H9 (cell line): Measurements from ENCODE around the gene CEP192. TPM values are rescaled to one million over a fixed set of nuclear protein-coding genes. Genes with fewer than 3 reads are reported as not detected.

Experiments used
- DNase-seq: peaks from one replicate; pipeline ENCODE4 v3.0.0-alpha.2; 2017
- H2AFZ ChIP-seq: one replicate; pipeline ENCODE4 v1.6.1; 2013; ENCODE audit warnings: mild to moderate bottlenecking, low read length, control low read depth, moderate library complexity
- H2AK5ac ChIP-seq: 2 replicates; pipeline ENCODE4 v1.6.1; 2013; ENCODE audit warnings: low read length, control low read depth, mixed read lengths; ENCODE audit not compliant: insufficient read length
- H2BK120ac ChIP-seq: one replicate; pipeline ENCODE4 v1.6.1; 2013; ENCODE audit warnings: low read depth, mild to moderate bottlenecking, low read length, control low read depth, inconsistent platforms; ENCODE audit not compliant: poor library complexity, severe bottlenecking
- H2BK12ac ChIP-seq: 2 replicates; pipeline ENCODE4 v1.6.1; 2013; ENCODE audit warnings: low read length, control low read depth, mixed read lengths, low read depth; ENCODE audit not compliant: insufficient read length
- H2BK15ac ChIP-seq: 2 replicates; pipeline ENCODE4 v1.6.1; 2013; ENCODE audit warnings: low read depth, low read length, control low read depth
- H2BK20ac ChIP-seq: one replicate; pipeline ENCODE4 v1.6.1; 2013; ENCODE audit warnings: low read depth, mild to moderate bottlenecking, low read length, control low read depth, inconsistent platforms; ENCODE audit not compliant: poor library complexity, severe bottlenecking
- H2BK5ac ChIP-seq: 2 replicates; pipeline ENCODE4 v1.6.1; 2013; ENCODE audit warnings: low read length, control low read depth, mixed read lengths; ENCODE audit not compliant: insufficient read length
- H3K14ac ChIP-seq: 2 replicates; pipeline ENCODE4 v1.6.1; 2013; ENCODE audit warnings: low read length, control low read depth; ENCODE audit not compliant: insufficient read depth
- H3K18ac ChIP-seq: 2 replicates; pipeline ENCODE4 v1.6.1; 2013; ENCODE audit warnings: low read depth, mild to moderate bottlenecking, mixed read lengths, low read length, control low read depth; ENCODE audit not compliant: insufficient read length
- H3K23ac ChIP-seq: 2 replicates; pipeline ENCODE4 v1.6.1; 2013; ENCODE audit warnings: low read length, control low read depth, mixed read lengths, low read depth; ENCODE audit not compliant: insufficient read length
- H3K23me2 ChIP-seq: 2 replicates; pipeline ENCODE4 v1.6.1; 2013; ENCODE audit warnings: low read depth, mild to moderate bottlenecking, mixed read lengths, low read length, control low read depth; ENCODE audit not compliant: insufficient read length, poor library complexity, severe bottlenecking
- H3K27ac ChIP-seq: 2 replicates; pipeline ENCODE4 v1.5.1; 2013; ENCODE audit warnings: low read length, control low read depth, mixed read lengths, low read depth; ENCODE audit not compliant: insufficient read length
- H3K27me3 ChIP-seq: 2 replicates; pipeline ENCODE4 v1.6.1; 2013; ENCODE audit warnings: low read length, control low read depth, inconsistent platforms; ENCODE audit not compliant: insufficient read depth
- H3K4ac ChIP-seq: 2 replicates; pipeline ENCODE4 v1.6.1; 2013; ENCODE audit warnings: low read depth, mild to moderate bottlenecking, control low read depth, inconsistent platforms, low read length, moderate library complexity
- H3K4me1 ChIP-seq: 2 replicates; pipeline ENCODE4 v1.6.1; 2013; ENCODE audit warnings: low read length, control low read depth, inconsistent platforms; ENCODE audit not compliant: insufficient read depth
- H3K4me2 ChIP-seq: 2 replicates; pipeline ENCODE4 v1.6.1; 2013; ENCODE audit warnings: low read length, control low read depth, mixed read lengths; ENCODE audit not compliant: insufficient read length, insufficient read depth
- H3K56ac ChIP-seq: 2 replicates; pipeline ENCODE4 v1.6.1; 2013; ENCODE audit warnings: low read depth, mild to moderate bottlenecking, mixed read lengths, low read length, control low read depth; ENCODE audit not compliant: insufficient read length
- H3K79me1 ChIP-seq: 2 replicates; pipeline ENCODE4 v1.6.1; 2013; ENCODE audit warnings: low read depth, mild to moderate bottlenecking, moderate library complexity, low read length, control low read depth, inconsistent platforms; ENCODE audit not compliant: insufficient read depth, poor library complexity, severe bottlenecking
- H3K79me2 ChIP-seq: 2 replicates; pipeline ENCODE4 v1.6.1; 2013; ENCODE audit warnings: low read length, control low read depth, inconsistent platforms; ENCODE audit not compliant: insufficient read depth
- H3K9ac ChIP-seq: 2 replicates; pipeline ENCODE4 v1.6.1; 2013; ENCODE audit warnings: low read length, control low read depth, mixed read lengths; ENCODE audit not compliant: insufficient read length; ENCODE audit errors: extremely low read depth
- H3K9me3 ChIP-seq: one replicate; pipeline ENCODE4 v1.6.1; 2013; ENCODE audit warnings: low read depth, low read length, inconsistent platforms; ENCODE audit not compliant: control insufficient read depth
- H3T11ph ChIP-seq: one replicate; pipeline ENCODE4 v1.6.1; 2013; ENCODE audit warnings: mild to moderate bottlenecking, low read length, control low read depth, inconsistent platforms
- H4K20me1 ChIP-seq: one replicate; pipeline ENCODE4 v1.6.1; 2013; ENCODE audit not compliant: control insufficient read depth, insufficient read length, insufficient read depth
- H4K5ac ChIP-seq: 2 replicates; pipeline ENCODE4 v1.6.1; 2013; ENCODE audit warnings: low read depth, mild to moderate bottlenecking, mixed read lengths, low read length, control low read depth; ENCODE audit not compliant: insufficient read length
- H4K8ac ChIP-seq: replicated peaks from 2 replicates; pipeline ENCODE4 v1.6.1; 2013; ENCODE audit warnings: low read length, control low read depth, mixed read lengths, low read depth; ENCODE audit not compliant: insufficient read length
- H4K91ac ChIP-seq: 2 replicates; pipeline ENCODE4 v1.6.1; 2013; ENCODE audit warnings: low read depth, mild to moderate bottlenecking, moderate library complexity, mixed read lengths, low read length, control low read depth; ENCODE audit not compliant: insufficient read length
- H3K27ac Mint-ChIP-seq, 3 experiments: 2 replicates in 2 of 3; 3 replicates in 1 of 3; pipeline ENCODE4 v1.8.0; 2020 to 2021; ENCODE audit warnings: mixed read lengths in 3 of 3, mild to moderate bottlenecking in 1 of 3, moderate library complexity in 1 of 3
- H3K27me3 Mint-ChIP-seq: 2 replicates; pipeline ENCODE4 v1.8.0; 2021; ENCODE audit warnings: low read depth, mild to moderate bottlenecking, moderate library complexity, mixed read lengths
- H3K36me3 Mint-ChIP-seq, 3 experiments: 2 replicates in 2 of 3; 3 replicates in 1 of 3; pipeline ENCODE4 v1.8.0; 2020 to 2021; ENCODE audit warnings: low read depth in 3 of 3, mixed read lengths in 3 of 3; ENCODE audit not compliant: insufficient read depth in 1 of 3
- H3K4me1 Mint-ChIP-seq, 2 experiments: 2 replicates each; pipeline ENCODE4 v1.8.0; 2020; ENCODE audit warnings: mixed read lengths in 2 of 2
- H3K4me3 Mint-ChIP-seq, 2 experiments: 2 replicates in 1 of 2; 3 replicates in 1 of 2; pipeline ENCODE4 v1.8.0; 2020 to 2021; ENCODE audit warnings: mild to moderate bottlenecking in 2 of 2, mixed read lengths in 2 of 2, moderate library complexity in 1 of 2
- H3K9me3 Mint-ChIP-seq, 2 experiments: 2 replicates in 1 of 2; 3 replicates in 1 of 2; pipeline ENCODE4 v1.8.0; 2020; ENCODE audit warnings: mild to moderate bottlenecking in 2 of 2, mixed read lengths in 2 of 2, moderate library complexity in 1 of 2
- WGBS: extraction: QIAGEN DNeasy Blood & Tissue Kit; methylation state at CpG from one replicate; pipeline ENCODE4 v1.1.7; 2013; ENCODE audit warnings: missing lambda C conversion rate, low lambda C conversion rate, mixed read lengths; ENCODE audit not compliant: insufficient read length; ENCODE audit errors: extremely low coverage; 5-methylcytosine and 5-hydroxymethylcytosine counted together
- total RNA-seq: library from RNA; stranded (reverse); gene quantifications from 2 replicates; pipeline ENCODE4 v1.2.1, GENCODE V29; 2021
- TF ChIP-seq, protein P1 (sequence below): fragments of 200-600 bp; sonication (generic); conservative IDR thresholded peaks from 3 replicates; pipeline ENCODE4 v1.8.0; 2021; ENCODE audit warnings: antibody characterized with exemption, mild to moderate bottlenecking

The CEP192 gene
- total RNA-seq, 1 experiment from 2014 or later: 23.5 TPM

- no peak overlapping the region for H3K4ac ChIP-seq
- H2BK12ac ChIP-seq: no peak overlapping the region
- no peaks in the 10 kb centered on the region for H3K23me2 ChIP-seq
- H3K4me3 Mint-ChIP-seq: no peak overlapping the region
- H4K20me1 ChIP-seq: no peaks in the 10 kb centered on the region
- H3K9ac ChIP-seq: no peak overlapping the region
- H3K27ac ChIP-seq: no peak overlapping the region
- H3K27me3 Mint-ChIP-seq: no peaks in the 10 kb centered on the region; the same call in 1 of the 2 replicates
- H3K4me1 Mint-ChIP-seq: no peaks in the 10 kb centered on the region
- H4K8ac ChIP-seq: no peak overlapping the region
- H3K14ac ChIP-seq: no peak overlapping the region
- H4K91ac ChIP-seq: no peak overlapping the region
- H2AFZ ChIP-seq: no peak overlapping the region
- no peak overlapping the region for H2BK120ac ChIP-seq
- no peak overlapping the region for H2BK20ac ChIP-seq
- no peak overlapping the region for H3T11ph ChIP-seq
- H3K9me3 ChIP-seq: no peaks in the 10 kb centered on the region
- H3K23ac ChIP-seq: no peak overlapping the region
- no peaks in the 10 kb centered on the region for H3K79me2 ChIP-seq
- H2AK5ac ChIP-seq: no peak overlapping the region
- no peak for DNase-seq
- H3K4me1 ChIP-seq: no peaks in the 10 kb centered on the region
- H3K79me1 ChIP-seq: no peaks in the 10 kb centered on the region
- H2BK15ac ChIP-seq: no peak overlapping the region
- no peak overlapping the region for H3K56ac ChIP-seq
- TF ChIP-seq, protein P1, sequence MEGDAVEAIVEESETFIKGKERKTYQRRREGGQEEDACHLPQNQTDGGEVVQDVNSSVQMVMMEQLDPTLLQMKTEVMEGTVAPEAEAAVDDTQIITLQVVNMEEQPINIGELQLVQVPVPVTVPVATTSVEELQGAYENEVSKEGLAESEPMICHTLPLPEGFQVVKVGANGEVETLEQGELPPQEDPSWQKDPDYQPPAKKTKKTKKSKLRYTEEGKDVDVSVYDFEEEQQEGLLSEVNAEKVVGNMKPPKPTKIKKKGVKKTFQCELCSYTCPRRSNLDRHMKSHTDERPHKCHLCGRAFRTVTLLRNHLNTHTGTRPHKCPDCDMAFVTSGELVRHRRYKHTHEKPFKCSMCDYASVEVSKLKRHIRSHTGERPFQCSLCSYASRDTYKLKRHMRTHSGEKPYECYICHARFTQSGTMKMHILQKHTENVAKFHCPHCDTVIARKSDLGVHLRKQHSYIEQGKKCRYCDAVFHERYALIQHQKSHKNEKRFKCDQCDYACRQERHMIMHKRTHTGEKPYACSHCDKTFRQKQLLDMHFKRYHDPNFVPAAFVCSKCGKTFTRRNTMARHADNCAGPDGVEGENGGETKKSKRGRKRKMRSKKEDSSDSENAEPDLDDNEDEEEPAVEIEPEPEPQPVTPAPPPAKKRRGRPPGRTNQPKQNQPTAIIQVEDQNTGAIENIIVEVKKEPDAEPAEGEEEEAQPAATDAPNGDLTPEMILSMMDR: no peak
- H3K27ac Mint-ChIP-seq: no peak overlapping the region; a peak in 1 of 7 replicates
- H3K27me3 ChIP-seq: no peaks in the 10 kb centered on the region
- no peak overlapping the region for H2BK5ac ChIP-seq
- no peak overlapping the region for H4K5ac ChIP-seq
- peaks cover 71 to 94% (median 93%) of the 10 kb centered on the region in 3 experiments for H3K36me3 Mint-ChIP-seq
- peaks cover under 1 to 8% of the 10 kb centered on the region in 2 experiments; a peak in 2 of 5 replicates for H3K9me3 Mint-ChIP-seq
- H3K4me2 ChIP-seq: no peak overlapping the region
- H3K18ac ChIP-seq: no peak overlapping the region
- no CpG with 5 or more reads among the region's 14 CpGs for WGBS
These were observed 109.9 kb downstream of the CEP192 start for GRCh38 chr18:13100942-13101658.
